DOHH2 (cell line): ENCODE data around the gene CHMP2B.

Source experiments
- H3F3A ChIP-seq: fragments of 200-600 bp; sonication (generic), shearing (Covaris generic); 2 replicates; pipeline ENCODE4 v1.6.0; 2016; ENCODE audit warnings: antibody characterized with exemption, mild to moderate bottlenecking; ENCODE audit not compliant: control insufficient read depth, insufficient read depth
- H3K27ac ChIP-seq: fragments of 200-600 bp; sonication (generic); 2 replicates; pipeline ENCODE4 v1.5.1; 2014; ENCODE audit warnings: low read depth, mild to moderate bottlenecking, low read length, moderate library complexity
- H3K27me3 ChIP-seq: fragments of 200-600 bp; sonication (generic); 2 replicates; pipeline ENCODE4 v1.6.1; 2014; ENCODE audit warnings: mild to moderate bottlenecking, low read length, mixed read lengths; ENCODE audit not compliant: control insufficient read depth
- H3K36me3 ChIP-seq: fragments of 200-600 bp; sonication (generic); 2 replicates; pipeline ENCODE4 v1.6.1; 2014; ENCODE audit warnings: mild to moderate bottlenecking, low read length, moderate library complexity, mixed read lengths; ENCODE audit not compliant: control insufficient read depth
- H3K4me1 ChIP-seq: fragments of 200-600 bp; sonication (generic); 2 replicates; pipeline ENCODE4 v1.6.1; 2014; ENCODE audit warnings: mild to moderate bottlenecking, low read length, mixed read lengths; ENCODE audit not compliant: control insufficient read depth
- H3K4me2 ChIP-seq: fragments of 200-600 bp; sonication (generic); 2 replicates; pipeline ENCODE4 v1.6.0; 2014; ENCODE audit warnings: mild to moderate bottlenecking, low read length, moderate library complexity
- H3K4me3 ChIP-seq: fragments of 200-600 bp; sonication (generic); 2 replicates; pipeline ENCODE4 v1.5.1; 2014; ENCODE audit warnings: mild to moderate bottlenecking, low read length, mixed read lengths
- H3K79me2 ChIP-seq: fragments of 200-600 bp; sonication (generic); 2 replicates; pipeline ENCODE4 v1.6.1; 2014; ENCODE audit warnings: mild to moderate bottlenecking, low read length, mixed read lengths; ENCODE audit not compliant: control insufficient read depth
- H3K9me2 ChIP-seq: fragments of 200-600 bp; sonication (generic); replicated peaks from 2 replicates; pipeline ENCODE4 v1.6.1; 2014; ENCODE audit warnings: mild to moderate bottlenecking, low read length, mixed read lengths; ENCODE audit not compliant: control insufficient read depth
- H3K9me3 ChIP-seq: fragments of 200-600 bp; sonication (generic); 2 replicates; pipeline ENCODE4 v1.6.1; 2014; ENCODE audit warnings: antibody characterized with exemption, low read length, mixed read lengths; ENCODE audit not compliant: control insufficient read depth, insufficient read depth
- H4K20me1 ChIP-seq: fragments of 200-600 bp; sonication (generic); 2 replicates; pipeline ENCODE4 v1.6.0; 2014; ENCODE audit warnings: low read depth, mild to moderate bottlenecking, antibody characterized with exemption, low read length, moderate library complexity; ENCODE audit not compliant: control insufficient read depth, insufficient read depth
- EZH2phosphoT487 ChIP-seq: fragments of 200-600 bp; sonication (generic); IDR thresholded peaks from 2 replicates; pipeline ENCODE4 v1.6.1; 2017; ENCODE audit warnings: borderline replicate concordance, mild to moderate bottlenecking, antibody characterized with exemption, low read length, moderate library complexity, mixed read lengths
- TF ChIP-seq, protein P1 (sequence below): fragments of 200-600 bp; sonication (generic); IDR thresholded peaks from one replicate; pipeline ENCODE4 v1.5.1; 2014; ENCODE audit warnings: antibody characterized with exemption, mild to moderate bottlenecking, low read depth, low read length; ENCODE audit not compliant: poor library complexity, severe bottlenecking

Gene CHMP2B

DNA sequence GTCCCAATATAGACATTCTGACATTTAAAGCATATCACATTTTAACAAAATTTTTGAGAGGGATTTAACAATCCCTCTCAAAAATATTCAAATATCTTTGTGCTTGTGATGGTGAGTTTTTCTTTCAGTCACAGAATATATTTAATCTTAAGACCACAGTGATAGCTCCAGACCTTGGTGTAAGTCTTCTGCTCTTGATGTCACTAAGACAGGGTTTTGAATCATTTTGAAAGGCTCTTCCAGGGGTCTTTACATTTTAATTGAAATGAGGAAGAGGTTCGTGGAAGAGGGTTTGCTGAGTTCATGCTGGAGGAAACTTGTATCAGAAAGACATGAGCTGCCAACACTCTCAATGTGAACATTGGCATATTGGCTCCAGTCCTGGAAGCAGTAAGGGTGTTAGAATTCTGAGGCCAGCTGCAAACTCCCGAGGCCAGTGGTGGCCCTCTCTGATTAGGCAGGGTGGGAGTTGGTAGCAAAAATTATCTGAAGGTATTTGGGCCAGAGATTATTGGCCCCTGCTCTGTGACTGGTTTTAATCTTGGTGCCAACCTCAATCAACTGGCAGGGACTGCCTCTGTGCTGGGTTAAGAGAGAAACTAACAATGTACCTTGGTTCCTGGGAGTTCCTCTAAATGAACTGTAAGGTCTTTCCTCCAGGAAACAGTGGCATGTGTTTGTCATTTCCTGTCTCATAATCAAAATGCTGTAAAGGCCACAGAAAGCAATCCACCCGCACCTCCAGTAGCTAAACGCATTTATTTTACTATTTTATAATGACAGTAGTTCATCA is 44.0 kb downstream of the CHMP2B start:
- Histone ChIP-seq H3K9me2 (no peaks in the 10 kb centered on the region), H3K9me3 (no peaks in the 10 kb centered on the region), H3K27me3 (0 out of 2 replicates have a peak, but pooled peaks cover 2% of the 10 kb centered on the region), H3F3A (no peaks in the 10 kb centered on the region), H3K4me1 (no peaks in the 10 kb centered on the region), H3K4me2 (no peak overlapping the region), H3K36me3 (no peaks in the 10 kb centered on the region), H4K20me1 (no peaks in the 10 kb centered on the region), H3K27ac (no peak overlapping the region), H3K79me2 (no peaks in the 10 kb centered on the region), H3K4me3 (no peak overlapping the region)
- no peak for TF ChIP-seq EZH2phosphoT487
- TF ChIP-seq, protein P1, sequence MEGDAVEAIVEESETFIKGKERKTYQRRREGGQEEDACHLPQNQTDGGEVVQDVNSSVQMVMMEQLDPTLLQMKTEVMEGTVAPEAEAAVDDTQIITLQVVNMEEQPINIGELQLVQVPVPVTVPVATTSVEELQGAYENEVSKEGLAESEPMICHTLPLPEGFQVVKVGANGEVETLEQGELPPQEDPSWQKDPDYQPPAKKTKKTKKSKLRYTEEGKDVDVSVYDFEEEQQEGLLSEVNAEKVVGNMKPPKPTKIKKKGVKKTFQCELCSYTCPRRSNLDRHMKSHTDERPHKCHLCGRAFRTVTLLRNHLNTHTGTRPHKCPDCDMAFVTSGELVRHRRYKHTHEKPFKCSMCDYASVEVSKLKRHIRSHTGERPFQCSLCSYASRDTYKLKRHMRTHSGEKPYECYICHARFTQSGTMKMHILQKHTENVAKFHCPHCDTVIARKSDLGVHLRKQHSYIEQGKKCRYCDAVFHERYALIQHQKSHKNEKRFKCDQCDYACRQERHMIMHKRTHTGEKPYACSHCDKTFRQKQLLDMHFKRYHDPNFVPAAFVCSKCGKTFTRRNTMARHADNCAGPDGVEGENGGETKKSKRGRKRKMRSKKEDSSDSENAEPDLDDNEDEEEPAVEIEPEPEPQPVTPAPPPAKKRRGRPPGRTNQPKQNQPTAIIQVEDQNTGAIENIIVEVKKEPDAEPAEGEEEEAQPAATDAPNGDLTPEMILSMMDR, result no peak

DNA sequence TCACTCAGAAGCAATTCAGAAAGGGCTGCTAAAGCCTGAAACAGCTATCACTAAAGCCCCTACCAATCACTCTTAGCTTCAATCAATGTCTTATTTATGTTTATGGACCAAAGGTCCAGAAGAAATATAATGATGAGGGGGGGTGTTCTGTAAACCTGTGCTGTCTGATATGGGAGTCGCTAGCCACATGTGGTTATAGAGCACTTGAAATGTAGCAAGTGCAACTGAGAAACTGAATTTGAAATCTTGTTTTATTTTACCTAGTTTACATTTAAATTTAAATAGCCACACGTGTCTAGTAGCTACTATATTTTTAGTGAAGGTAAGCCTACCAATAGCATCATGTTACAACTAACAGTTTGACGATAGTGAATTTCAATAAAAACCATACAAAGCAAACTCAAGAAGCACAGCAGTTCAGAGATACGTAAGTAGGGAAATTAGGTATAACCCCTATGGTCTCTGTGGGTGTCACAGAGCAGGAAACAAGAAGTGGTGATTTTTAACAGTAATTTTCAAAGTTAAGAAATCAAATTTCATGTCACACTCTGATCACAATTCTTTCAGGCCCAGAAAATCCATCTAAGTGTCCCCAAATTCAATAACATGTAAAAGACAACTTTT is 45.7 kb downstream of the CHMP2B start:
- H3K27ac ChIP-seq, result no peak overlapping the region
- no peaks in the 10 kb centered on the region for H3K79me2 ChIP-seq
- H3K4me3 ChIP-seq, result no peak overlapping the region
- H3K9me2 ChIP-seq, result no peaks in the 10 kb centered on the region
- H3K4me1 ChIP-seq, result no peaks in the 10 kb centered on the region
- H3F3A ChIP-seq, result no peaks in the 10 kb centered on the region
- TF ChIP-seq, protein P1, result no peak
- TF ChIP-seq EZH2phosphoT487, result no peak
- H3K36me3 ChIP-seq, result no peaks in the 10 kb centered on the region
- no peaks in the 10 kb centered on the region for H4K20me1 ChIP-seq
- H3K4me2 ChIP-seq, result no peak overlapping the region
- H3K27me3 ChIP-seq, result 0 out of 2 replicates have a peak, but pooled peaks cover 2% of the 10 kb centered on the region
- no peaks in the 10 kb centered on the region for H3K9me3 ChIP-seq

GRCh38 chr3:87276484-87276883 is 49.4 kb downstream of the CHMP2B start, which contains the start of gene POU1F1:
TSS of gene POU1F1 (minus strand) at chr3:87276584. CDS start at chr3:87276462, 122 bp downstream.
- Histone ChIP-seq H3K27ac (no peak within 1 kb of the TSS), H3K4me1 (no peaks in the 10 kb centered on the region), H3K9me3 (no peaks in the 10 kb centered on the region), H3K4me3 (no peak within 1 kb of the TSS), H3K9me2 (no peaks in the 10 kb centered on the region), H3K27me3 (0 out of 2 replicates have a peak, but pooled peaks cover 2% of the 10 kb centered on the region), H3K4me2 (no peak within 1 kb of the TSS), H3K36me3 (no peaks in the 10 kb centered on the region), H3F3A (no peaks in the 10 kb centered on the region), H3K79me2 (no peaks in the 10 kb centered on the region), H4K20me1 (no peaks in the 10 kb centered on the region)
- TF ChIP-seq, protein P1, result no peak
- TF ChIP-seq EZH2phosphoT487, result no peak
